Suppressor macrophage (primary cell): ENCODE results near the gene SPHK1.
"Not testable (repeated sequence)": the region's sequence is repeated elsewhere in the genome, so short reads cannot be mapped to it uniquely, and the experiment has no call there.

ENCODE experiments used
- DNase-seq, 4 experiments: peaks; one replicate each; pipeline ENCODE4 v3.0.0-alpha.2; 2020 to 2022
- total RNA-seq, 17 experiments: gene quantifications; one replicate each; lab custom pipeline; 2026; ENCODE audit warnings: mixed read lengths in 6 of 17, inconsistent platforms in 3 of 17; lab: John Stamatoyannopoulos, UW

The SPHK1 gene
- total RNA-seq: 34.7 to 193 (median 82.4) reads per million in 17 experiments

- peak; percentile 88 to 96 (median 92) for DNase-seq
These were observed at the start of gene SPHK1 for GRCh38 chr17:76384222-76384986. Gene SPHK1, plus strand, starts transcription at chr17:76384609. Its CDS starts 1,036 bp downstream, at chr17:76385645.

DNA sequence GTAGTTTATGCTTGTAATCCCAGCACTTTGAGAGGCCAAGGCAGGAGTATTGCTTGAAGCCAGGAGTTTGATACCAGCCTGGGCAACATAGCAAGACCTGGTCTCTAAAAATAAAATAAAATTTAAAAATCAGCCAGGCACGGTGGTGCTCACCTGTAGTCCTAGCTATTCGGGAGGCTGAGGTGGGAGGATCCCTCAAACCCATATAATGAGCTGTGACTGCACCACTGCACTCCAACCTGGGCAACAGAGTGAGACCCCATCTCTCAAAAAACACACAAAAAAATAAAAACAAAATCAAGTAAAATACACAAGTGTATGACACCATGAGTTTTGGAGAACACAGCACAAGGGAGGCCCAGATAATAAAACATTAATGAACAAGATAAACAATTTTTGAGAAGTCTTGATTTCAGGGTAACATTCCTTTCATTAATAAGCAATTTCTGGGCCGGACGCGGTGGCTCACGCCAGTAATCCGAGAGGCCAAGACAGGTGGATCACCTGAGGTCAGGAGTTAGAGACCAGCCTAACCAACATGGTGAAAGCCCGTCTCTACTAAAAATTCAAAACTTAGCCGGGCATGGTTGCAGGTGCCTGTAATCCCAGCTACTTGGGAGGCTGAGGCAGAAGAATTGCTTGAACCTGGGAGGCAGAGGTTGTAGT is 48.6 kb upstream of the SPHK1 start:
- DNase-seq: no peak

DNA sequence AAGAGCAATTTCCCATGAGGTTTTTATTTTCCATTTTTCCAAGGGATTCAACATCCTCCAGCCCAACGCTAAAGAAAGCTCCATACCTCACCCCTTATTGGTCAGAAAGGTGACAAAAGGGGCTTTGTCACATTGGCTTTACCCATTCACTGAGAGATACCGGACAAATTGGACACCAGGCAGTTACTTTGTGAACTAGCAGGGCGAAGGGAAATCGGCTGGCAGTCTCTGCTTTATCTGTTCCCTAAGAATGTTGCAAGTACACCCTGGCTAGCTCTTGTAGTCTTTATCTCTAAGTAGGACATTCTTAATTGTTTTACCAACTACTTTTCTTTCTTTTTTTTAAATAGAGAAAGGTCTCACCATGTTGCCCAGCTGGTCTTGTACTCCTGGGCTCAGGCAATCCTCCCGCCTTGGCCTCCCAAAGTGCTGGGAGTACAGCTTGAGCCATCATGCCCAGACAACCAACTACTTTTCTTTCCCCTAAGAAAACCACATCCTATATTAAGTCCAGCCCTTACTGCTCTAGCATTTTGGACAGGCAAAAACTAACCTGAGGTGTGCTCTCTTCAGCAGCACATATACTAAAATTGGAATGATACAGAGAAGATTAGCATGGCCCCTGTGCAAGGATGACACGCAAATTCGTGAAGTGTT is 47.5 kb upstream of the SPHK1 start:
- DNase-seq: no peak

- no peak for DNase-seq
These were observed 47.0 kb upstream of the SPHK1 start for GRCh38 chr17:76337413-76337777.

DNA sequence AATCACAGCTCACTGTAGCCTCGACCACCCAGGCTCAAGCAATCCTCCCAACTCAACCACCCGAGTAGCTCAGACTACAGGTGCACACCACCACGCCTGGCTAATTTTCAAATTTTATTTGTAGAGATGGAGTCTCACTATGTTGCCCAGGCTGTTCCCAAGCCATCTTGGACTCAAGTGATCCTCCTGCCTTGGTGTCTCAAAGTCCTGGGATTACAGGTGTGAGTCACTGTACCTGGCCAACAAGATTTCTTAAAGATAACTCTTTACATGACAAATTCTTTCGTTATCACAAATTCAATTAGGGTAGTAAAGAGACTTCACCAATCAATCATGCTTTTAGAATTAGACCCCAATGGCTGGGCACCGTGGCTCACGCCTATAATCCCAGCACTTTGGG is 43.1 kb upstream of the SPHK1 start:
- no peak for DNase-seq

GRCh38 chr17:76343106-76343505 is 41.3 kb upstream of the SPHK1 start:
- no peak for DNase-seq

DNA sequence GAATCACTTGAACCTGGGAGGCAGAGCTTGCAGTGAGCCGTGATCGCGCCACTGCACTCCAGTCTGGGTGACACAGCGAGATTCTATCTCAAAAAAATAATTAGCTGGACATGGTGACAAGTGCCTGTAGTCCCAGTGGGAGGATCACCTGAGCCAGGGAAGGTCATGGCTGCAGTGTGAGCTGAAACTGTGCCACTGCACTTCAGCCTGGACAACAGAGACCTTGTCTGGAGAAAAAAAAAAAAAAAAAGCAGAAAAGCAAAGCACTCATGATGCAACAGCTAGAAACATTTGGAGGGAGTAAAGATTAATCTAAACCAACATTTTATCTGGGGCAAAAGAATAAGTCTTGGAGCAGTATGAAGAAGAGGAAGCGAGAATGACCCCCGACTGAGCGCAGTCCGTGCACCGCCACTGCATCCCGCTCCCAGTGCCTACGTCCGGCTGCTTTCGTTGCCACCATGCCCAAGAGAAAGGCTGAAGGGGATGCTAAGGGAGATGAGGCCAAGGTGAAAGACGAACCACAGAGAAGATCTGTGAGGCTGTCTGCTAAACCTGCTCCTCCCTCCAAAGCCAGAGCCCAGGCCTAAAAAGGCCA is 38.9 kb upstream of the SPHK1 start:
- no peak for DNase-seq

- DNase-seq: not testable (repeated sequence)
These were observed 37.5 kb upstream of the SPHK1 start for GRCh38 chr17:76346936-76347335.

- DNase-seq: no peak
These were observed 33.9 kb upstream of the SPHK1 start for GRCh38 chr17:76350463-76350862.

DNA sequence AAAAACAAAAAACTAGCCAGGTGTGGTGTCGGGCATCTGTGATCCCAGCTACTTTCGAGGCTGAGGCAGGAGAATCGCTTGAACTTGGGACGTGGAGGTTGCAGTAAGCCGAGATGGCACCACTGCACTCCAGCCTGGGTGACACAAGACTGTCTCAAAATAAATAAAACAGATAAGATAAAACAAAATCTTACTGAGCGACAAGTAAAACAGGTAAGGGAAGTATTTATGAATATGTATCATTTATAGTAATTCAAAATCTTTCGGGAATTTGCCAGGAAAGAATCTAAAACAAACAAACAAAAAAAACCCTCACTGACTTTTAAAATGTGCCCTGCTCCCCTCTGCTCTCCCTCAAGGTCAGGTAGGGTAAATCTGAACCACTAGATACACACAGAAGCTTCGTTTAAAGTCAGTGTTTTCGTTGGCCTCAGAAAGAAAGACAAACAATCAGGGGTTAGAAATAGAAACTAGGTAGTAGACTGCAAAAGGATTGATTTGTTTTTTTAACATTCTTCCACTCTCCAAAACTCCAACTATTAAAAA is 32.8 kb upstream of the SPHK1 start:
- DNase-seq: no peak

- DNase-seq: peak; percentile 48 to 79 (median 59)
These were observed 31.3 kb upstream of the SPHK1 start for GRCh38 chr17:76353004-76353598.

- DNase-seq: peak; percentile 90 to 97 (median 95)
These were observed 30.7 kb upstream of the SPHK1 start, which contains the start of gene PRPSAP1 for GRCh38 chr17:76353599-76354316. Gene PRPSAP1, minus strand, starts transcription at chr17:76353916. Its CDS starts 213 bp downstream, at chr17:76353703.

- no peak for DNase-seq
These were observed 30.1 kb upstream of the SPHK1 start for GRCh38 chr17:76354317-76354729.

DNA sequence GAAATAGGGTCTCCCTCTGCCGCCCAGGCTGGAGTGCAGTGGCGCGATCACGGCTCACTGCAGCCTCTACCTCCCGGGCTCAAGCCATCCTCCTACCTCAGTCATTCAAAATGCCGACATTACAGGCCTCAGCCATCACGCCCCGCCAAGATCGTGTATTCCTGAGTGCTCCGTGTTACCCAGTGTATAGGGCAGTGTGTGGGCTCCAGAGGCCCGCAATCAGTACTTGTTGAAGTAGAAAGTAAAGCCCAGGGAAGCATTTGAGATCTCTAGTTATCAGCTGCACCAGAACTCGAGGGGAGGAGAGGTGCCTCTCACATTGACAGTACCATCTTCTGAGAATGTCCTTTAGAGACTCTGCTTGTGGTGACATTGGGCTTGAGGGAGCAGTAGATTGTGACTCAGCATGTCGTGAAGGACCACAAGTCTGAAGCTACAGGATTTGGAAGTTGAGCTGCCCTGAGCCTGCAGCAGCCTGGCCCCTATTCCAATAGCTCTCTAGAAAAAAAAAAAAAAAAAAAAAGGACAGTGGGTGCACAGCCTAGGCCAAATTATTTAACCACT is 29.6 kb upstream of the SPHK1 start:
- no peak for DNase-seq

DNA sequence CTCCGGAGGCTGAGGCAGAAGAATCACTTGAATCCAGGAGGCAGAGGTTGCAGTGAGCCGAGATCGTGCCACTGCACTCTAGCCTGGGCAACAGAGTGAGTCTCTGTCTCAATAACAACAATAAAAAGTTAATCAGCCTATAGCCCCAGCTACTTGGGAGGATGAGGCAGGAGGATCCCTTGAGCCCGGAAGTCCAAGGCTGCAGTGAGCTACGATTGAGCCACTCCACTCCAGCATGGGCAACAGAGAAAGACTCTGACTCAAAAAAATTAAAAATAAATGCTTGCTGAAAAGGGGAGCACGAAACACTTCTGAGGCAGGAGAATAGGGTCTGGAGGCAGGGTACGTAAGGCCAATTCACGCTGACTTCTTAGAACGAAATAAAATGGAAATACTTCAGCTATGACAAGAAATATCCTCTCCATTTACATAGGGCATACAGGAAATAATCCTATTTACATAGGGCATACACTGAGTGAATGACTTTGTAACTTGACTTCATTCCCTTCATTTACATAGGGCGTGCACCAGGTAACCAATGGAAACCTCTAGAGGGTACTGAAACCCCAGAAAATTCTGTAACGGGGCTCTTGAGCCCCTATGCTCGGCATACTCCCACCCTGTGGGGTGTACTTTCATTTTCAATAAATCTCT is 27.5 kb upstream of the SPHK1 start:
- no peak for DNase-seq

DNA sequence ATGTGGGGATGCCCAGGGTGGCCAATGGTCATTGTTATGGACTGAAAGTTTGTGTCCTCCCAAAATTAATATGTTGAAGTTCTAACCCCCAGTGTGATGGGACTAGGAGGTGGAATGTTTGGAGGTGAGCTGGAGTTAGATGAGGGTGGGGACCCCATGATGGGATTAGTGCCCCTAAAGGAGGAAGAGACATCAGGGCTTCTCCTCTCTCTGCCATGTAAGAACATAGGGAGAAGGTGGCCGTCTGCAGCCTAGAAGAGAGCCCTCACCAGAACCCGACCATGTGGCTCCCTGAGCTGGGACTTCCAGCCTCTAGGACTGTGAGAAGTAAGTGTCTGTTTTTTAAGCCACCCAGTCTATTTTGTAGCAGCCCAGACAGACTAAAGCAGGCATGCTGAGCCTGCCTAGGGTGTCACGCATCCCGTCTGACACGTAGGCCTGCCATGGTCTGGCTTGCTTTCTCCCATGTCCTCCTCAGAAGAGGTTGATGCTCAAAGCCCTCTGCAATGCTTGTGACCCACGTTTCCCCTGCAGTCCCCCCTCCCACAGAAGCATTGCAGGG is 26.7 kb upstream of the SPHK1 start:
- no peak for DNase-seq

DNA sequence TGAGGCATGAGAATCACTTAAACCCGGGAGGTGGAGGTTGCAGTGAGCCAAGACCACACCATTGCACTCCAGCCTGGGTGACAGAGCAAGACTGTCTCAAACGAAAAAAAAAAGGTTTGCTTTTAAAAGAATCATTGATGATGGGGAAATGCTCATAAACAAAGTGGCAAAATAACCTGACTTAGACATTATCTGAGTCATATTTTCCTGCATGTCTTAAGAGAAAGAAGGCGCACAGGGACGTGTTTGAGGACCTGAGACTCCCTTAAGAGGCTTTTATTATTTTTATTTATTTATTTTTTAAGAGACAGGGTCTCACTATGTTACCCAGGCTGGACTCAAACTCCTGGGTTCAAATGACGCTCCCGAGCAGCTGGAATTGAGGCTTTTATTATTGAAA is 25.0 kb upstream of the SPHK1 start:
- no peak for DNase-seq

DNA sequence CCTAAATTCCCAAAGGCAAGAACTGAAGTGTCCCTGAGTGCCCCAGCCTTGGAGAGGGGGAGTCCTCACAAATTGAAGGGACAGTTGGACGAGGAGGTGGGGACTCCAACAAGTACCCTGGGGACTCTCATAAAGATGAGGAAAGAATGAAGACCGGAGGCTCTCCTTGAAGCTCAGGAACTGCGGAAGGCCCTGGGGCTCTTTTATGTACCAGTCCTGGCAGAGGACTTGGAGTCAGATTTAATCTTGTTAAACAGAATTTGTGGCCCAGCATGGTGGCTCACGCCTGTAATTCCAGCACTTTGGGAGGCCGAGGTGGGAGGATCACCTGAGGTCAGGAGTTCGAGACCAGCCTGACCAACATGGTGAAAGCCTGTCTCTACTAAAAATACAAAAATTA is 24.6 kb upstream of the SPHK1 start:
- DNase-seq: not testable (repeated sequence)

DNA sequence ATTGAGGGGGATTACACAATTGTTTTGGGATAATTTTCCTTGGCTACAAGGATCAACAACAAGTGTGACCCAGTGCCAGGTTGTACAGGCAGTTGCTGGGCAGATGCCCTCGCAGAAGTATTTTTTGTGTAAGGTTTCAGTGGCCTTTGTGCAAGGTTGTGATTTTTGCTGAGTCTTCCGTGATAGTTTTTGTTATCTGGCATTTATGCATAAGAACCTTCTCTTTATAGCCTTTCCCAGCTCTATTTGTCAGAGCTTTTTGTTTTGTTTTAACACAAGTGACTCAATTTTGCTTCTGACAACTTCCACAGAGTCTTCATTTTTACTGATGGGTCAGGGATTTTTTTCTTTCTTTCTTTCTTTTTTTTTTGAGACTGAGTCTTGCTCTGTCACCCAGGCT is 23.9 kb upstream of the SPHK1 start:
- no peak for DNase-seq

GRCh38 chr17:76363107-76363842 is 21.1 kb upstream of the SPHK1 start:
- no peak for DNase-seq
